ENCODE data around the gene FAM24B. TPM values are rescaled to one million over a fixed set of nuclear protein-coding genes. Genes with fewer than 3 reads are reported as not detected.

The FAM24B gene
- polyA plus RNA-seq, 4 donors = 3.9 to 7.8 (median 6.4) TPM

DNA sequence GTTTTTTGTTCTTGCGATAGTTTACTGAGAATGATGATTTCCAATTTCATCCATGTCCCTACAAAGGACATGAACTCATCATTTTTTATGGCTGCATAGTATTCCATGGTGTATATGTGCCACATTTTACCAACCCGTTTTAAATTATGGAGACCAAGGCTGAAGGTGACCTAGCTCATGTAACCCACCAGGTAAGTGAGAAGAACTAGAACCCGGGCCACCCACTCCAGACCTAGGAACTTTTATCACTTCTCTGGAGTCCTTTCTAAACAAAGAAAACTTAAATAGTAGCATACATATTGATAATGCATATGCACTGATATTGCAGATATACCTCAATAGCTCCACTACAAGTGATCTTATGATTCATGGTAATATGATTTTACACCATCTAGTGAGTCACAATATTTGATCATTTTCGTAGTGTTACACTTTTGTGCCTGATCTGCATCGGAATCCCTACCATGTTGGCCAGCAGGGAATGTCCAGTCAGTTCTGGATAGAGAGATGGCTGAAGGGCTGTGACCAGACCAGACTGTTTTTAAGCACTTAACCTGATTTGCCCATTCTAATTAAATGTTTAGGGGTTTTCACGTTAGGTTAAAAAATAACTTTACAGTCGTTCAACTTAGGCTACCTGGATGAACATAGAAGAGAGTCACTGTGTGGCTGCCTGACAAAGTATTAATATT is 49.0 kb downstream of the FAM24B start:
- DNase-seq (ENCODE audit: low read depth in 4 of 4, low spot score in 3 of 4) = no peak

DNA sequence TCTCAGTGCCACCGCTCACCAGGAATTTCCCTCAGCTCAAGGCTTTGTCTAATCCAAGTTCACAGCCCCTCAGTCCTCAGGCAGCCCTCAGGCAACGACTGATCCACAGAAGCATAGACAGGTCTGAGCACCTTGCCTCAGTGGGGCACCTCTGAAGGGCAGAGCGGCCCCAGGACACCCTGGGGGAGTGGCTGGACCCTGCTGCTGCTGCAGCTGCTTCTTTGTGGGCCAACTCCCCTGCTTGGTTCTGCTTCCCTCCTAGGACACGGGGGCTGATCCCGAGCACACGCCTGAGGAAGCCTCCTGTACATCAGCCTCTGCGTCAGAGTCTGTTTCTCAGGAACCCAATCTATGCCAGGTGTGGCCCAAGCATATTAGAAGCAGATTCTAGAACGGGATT is 49.9 kb downstream of the FAM24B start:
- no peak for DNase-seq (ENCODE audit: low read depth in 4 of 4, low spot score in 3 of 4)

DNA sequence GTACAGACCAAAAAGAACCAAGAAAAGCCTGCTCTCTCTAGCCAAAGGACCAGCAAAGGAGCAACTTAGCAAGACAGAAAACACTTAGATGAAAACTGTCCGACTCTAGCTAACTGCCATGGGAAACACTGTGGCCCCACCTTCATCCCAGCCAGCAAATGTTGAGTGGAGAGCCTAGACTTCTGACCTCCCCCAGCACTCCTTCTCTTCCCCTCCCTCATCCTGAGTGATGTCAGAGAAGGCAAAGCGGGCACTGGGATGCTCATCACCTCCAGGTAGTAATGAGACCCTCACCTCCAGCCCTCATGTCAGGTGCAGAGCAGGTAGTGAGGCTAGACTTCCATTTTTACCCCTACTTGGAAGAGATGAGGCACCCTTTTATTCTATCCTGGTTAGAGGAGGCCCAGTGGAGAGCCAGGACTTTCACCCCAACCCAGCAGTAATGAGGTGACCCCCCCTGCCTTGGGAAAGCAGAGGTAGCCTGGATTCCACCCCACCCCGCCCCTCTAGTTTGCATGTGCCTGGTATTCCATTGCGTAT is 50.6 kb downstream of the FAM24B start:
- no peak for DNase-seq (ENCODE audit: low read depth in 4 of 4, low spot score in 3 of 4)

DNA sequence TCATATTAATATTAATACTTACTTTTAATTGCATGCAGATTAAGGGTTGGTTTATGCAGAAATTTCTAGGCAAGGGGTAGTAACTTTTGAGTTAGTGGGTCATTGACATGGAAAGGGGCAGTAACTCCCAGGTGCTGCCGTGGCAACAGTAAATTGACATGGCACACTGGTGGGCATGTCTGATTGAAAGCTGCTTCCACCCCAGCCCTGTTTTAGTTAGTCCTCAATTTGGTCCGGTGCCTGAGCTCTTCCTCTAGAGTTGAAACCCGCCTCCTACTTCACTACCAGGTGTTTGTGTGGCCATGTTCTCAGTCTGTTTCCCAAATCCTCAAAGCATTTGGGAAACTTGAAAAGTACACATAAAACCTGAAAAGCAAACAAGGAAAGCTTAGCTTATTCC is 52.1 kb downstream of the FAM24B start:
- DNase-seq (ENCODE audit: low read depth in 4 of 4, low spot score in 3 of 4) = no peak

DNA sequence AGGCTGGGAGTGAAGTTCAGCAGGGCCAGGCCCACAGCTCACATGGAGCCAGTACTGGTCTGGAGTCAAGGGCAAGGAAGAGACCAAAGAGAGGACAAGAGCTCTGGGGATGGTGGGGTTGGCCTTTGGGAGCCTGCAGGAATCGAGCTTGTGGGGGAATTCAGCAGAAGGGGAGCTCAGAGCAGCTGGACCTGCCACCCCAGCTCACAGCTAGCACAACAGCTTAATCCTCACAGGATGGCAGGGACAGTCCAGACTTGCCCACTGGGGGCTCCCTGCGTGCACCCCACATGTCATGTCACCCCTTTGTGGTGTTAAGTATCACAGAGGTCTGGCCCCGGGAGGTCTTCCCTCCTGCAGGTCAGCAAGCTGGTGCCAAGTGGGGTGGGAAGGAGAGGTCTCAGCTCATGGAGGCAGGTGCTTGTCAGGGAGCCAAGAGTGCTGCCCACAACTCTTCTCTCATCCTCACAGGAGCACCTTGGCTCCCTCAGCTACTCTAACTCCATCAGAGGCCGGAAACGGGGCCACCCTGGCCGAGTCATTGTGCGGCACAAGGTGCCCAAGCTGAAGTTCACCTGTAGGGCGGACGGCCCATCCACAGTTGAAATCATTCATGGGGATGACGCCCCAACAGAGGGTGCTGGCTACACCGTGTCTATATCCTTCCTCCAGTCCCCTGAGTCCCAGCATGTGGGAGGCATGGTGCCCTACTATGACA is 56.2 kb downstream of the FAM24B start:
- no peak for DNase-seq (ENCODE audit: low read depth in 4 of 4, low spot score in 3 of 4)

DNA sequence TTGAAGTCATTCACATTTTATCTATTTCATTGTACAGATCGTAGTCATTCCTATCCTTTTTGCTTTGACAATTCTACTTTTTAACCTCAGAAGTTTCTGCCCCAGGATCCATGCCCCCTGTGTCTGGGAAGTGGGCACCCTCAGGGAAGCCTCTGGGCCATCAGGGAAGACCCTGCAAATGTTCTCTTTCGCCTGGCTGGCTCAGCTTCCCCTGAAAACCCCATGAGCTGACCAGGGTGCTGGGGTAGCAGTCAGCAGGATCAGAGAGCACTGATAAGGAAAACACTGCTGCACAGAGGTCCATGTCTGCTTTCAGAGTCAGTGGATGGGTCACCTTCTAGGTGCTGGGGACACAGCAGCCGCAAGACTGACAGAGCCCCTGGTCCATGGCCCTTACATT is 57.6 kb downstream of the FAM24B start:
- no peak for DNase-seq (ENCODE audit: low read depth in 4 of 4, low spot score in 3 of 4)

DNA sequence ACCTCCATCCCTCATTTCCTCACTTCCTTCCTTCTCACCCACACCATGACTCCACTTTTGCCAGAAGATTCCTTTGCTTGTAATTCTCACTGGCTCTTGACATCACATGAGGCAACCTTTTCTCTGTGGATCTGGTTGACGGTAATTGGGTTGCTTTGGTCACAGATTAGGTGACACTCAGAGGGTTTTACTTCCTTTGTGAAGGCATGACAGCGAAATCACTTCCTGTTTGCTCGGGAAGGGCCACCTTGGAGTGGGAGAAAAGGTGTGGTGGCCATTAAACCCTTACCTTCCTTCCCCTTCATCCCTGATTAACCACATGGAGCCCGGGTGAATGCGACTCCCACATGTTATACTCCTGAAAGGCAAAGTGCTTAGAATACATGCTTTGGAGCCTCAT is 63.9 kb downstream of the FAM24B start:
- no peak for DNase-seq (ENCODE audit: low read depth in 4 of 4, low spot score in 3 of 4)

DNA sequence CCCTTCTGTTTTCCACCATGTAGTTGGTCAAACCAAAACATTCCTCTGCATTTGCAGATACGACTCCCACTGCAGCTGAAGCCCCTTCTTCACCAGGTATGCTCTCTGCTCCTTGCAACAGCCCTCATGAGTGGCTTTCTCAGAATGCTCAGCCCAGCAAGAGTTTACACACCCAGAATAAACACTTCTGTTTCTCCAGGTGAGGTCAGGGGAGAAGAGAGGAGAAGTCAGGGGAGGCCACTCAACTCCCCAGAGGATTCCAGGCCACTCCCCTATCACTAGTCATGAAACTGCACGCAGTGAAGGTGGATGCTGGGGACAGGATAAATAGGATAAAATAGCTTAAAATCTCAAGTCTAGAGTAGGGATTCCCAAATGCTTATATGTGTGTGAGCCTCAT is 64.9 kb downstream of the FAM24B start:
- no peak for DNase-seq (ENCODE audit: low read depth in 4 of 4, low spot score in 3 of 4)

DNA sequence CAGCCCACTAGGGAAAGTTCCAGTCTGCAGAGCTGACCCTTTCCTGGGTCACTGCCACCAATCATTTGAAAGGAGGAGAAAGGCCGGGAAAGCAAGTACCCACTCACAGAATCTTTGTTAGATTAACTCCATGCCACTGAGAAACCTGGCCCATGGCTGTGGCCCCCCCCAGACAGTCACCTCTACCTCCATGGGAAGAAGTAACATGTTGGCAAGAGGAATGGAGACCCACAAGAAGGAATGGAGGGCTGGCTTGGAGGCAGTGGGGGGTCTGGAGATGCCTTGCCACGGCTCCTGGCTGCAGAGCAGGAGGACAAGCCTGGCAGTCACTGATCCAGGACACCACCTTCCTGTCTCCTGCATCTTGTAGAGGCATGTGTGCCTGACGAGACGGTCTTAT is 66.6 kb downstream of the FAM24B start:
- DNase-seq (ENCODE audit: low read depth in 4 of 4, low spot score in 3 of 4) = no peak

DNA sequence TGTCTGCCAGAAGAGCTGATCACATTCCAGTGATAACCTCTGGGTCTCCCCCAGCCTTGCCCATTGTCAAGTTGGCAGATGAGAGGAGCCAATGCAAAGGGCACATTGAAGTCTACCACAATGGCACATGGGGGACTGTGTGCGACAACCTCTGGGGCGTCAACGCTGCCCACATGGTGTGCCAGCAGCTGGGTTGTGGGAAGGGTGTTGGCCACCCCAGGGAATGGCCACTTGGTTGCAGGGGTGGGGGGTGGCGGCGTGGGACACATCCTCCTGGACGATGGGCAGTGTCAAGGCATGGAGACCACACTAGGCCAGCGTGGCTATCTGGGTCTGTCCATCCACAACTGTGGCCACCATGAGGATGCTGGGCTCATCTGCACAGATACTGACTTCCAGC is 77.1 kb downstream of the FAM24B start:
- no peak for DNase-seq (ENCODE audit: low read depth in 4 of 4, low spot score in 3 of 4)

Other genes with a start within 250 kb of the FAM24B start
- not detected for gene C10orf120, start 179.7 kb downstream of the FAM24B start, polyA plus RNA-seq (ENCODE audit: insufficient read length in 4 of 4)
- 1 to 10 TPM; 1.6 to 2.0 (median 2.0) TPM for gene CUZD1, start 33.7 kb downstream of the FAM24B start, polyA plus RNA-seq (ENCODE audit: insufficient read length in 4 of 4)
- gene FAM24A, start 31.0 kb upstream of the FAM24B start, polyA plus RNA-seq (ENCODE audit: insufficient read length in 4 of 4) = not detected
- 10 to 100 TPM; 18.4 to 22.5 (median 19.9) TPM for gene C10orf88, start 74.6 kb upstream of the FAM24B start, polyA plus RNA-seq (ENCODE audit: insufficient read length in 4 of 4)
- gene PSTK, start 100.8 kb upstream of the FAM24B start, polyA plus RNA-seq (ENCODE audit: insufficient read length in 4 of 4) = 10 to 100 TPM in 2 of 4 donors, 1 to 10 TPM in 2; 8.4 to 11.6 (median 9.4) TPM
- 10 to 100 TPM; 20.2 to 27.2 (median 25.5) TPM for gene IKZF5, start 129.2 kb upstream of the FAM24B start, polyA plus RNA-seq (ENCODE audit: insufficient read length in 4 of 4)
- 10 to 100 TPM; 19.8 to 28.3 (median 24.6) TPM for gene ACADSB, start 129.4 kb upstream of the FAM24B start, polyA plus RNA-seq (ENCODE audit: insufficient read length in 4 of 4)